Measurements from ENCODE around the gene FHOD3. TPM values are rescaled to one million over a fixed set of nuclear protein-coding genes. Genes with fewer than 3 reads are reported as not detected.
"Not testable (repeated sequence)": the region's sequence is repeated elsewhere in the genome, so short reads cannot be mapped to it uniquely, and the experiment has no call there.

Gene FHOD3
- total RNA-seq, 1 experiment from 2014 or later: 0.10 TPM

DNA sequence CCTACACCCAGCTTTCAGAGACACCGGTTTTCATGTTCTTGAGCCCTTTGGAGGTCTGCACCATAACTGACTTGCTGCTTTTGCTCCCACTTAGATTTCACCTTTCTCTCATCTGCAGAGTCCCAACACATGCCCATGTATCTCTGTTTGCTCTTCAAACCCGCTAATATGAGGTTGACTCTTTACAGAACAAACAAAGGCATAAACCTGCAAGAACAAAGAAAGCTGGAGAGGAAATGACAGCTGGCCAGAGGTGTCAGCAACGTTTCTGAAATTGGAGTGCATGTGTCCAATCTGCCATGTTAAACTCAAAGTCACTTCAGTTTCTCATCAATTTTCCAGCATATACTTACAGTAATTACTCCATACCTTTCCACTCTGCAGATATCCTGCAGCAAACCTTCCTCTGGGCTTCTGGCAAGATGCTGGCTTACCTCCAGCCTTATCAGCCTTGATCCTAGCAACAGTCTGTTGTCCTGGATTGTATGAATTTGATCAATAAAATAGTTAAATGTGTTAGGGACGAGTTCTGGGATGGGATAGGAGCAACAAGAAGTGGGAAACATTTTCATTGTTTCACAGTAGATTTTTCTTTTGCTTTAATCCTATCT lies 157.4 kb downstream of the FHOD3 start:
- Histone ChIP-seq H3K36me3 (no peaks in the 10 kb centered on the region), H3K4me1 (no peaks in the 10 kb centered on the region), H3K27ac (no peak overlapping the region), H3K4me3 (no peak overlapping the region), H3K9me3 (replicated peaks) (no peaks in the 10 kb centered on the region), H3K27me3 (no peaks in the 10 kb centered on the region)
- no peak for DNase-seq

- H3K36me3 ChIP-seq: no peaks in the 10 kb centered on the region
- H3K4me1 ChIP-seq: no peaks in the 10 kb centered on the region
- no peaks in the 10 kb centered on the region for H3K9me3 ChIP-seq (replicated peaks)
- DNase-seq: no peak
- H3K4me3 ChIP-seq: no peak overlapping the region
- no peaks in the 10 kb centered on the region for H3K27me3 ChIP-seq
- no peak overlapping the region for H3K27ac ChIP-seq
Observed at GRCh38 chr18:36455931-36456330, 158.4 kb downstream of the FHOD3 start.

- no peaks in the 10 kb centered on the region for H3K36me3 ChIP-seq
- DNase-seq: no peak
- H3K9me3 ChIP-seq (replicated peaks): no peaks in the 10 kb centered on the region
- H3K4me3 ChIP-seq: no peak overlapping the region
- H3K27me3 ChIP-seq: no peaks in the 10 kb centered on the region
- no peaks in the 10 kb centered on the region for H3K4me1 ChIP-seq
- no peak overlapping the region for H3K27ac ChIP-seq
Observed at GRCh38 chr18:36456622-36457021, 159.1 kb downstream of the FHOD3 start.

GRCh38 chr18:36457683-36458082 lies 160.2 kb downstream of the FHOD3 start:
- no peaks in the 10 kb centered on the region for H3K27me3 ChIP-seq

GRCh38 chr18:36458306-36458705 lies 160.8 kb downstream of the FHOD3 start:
- Histone ChIP-seq H3K36me3 (no peaks in the 10 kb centered on the region), H3K4me3 (no peak overlapping the region), H3K27me3 (no peaks in the 10 kb centered on the region), H3K9me3 (replicated peaks) (no peaks in the 10 kb centered on the region), H3K4me1 (no peaks in the 10 kb centered on the region), H3K27ac (no peak overlapping the region)
- DNase-seq: no peak

More at GRCh38 chr18:36457683-36458082, 160.2 kb downstream of the FHOD3 start:
- Histone ChIP-seq H3K4me1 (no peaks in the 10 kb centered on the region), H3K4me3 (no peak overlapping the region), H3K27ac (no peak overlapping the region), H3K9me3 (replicated peaks) (no peaks in the 10 kb centered on the region), H3K36me3 (no peaks in the 10 kb centered on the region)
- no peak for DNase-seq

DNA sequence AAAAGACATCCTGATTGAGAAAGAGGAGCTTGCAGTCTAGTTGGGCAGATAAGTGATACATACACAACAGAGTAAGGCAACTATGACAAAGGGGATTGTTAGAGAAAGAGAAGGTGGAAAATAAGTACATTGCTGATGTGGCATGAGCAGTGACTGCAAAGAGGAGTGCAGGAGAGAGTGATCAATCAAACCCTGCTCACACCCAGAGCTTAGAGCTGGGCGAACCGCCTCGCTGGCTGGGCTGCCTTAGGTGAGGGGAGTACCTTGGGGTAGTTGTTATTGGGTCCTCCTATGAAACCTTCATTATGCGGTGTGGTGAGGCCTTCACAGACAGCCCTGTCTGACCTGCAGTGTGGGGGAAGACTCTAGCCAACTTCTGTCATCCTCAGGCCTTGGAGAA lies 161.7 kb downstream of the FHOD3 start:
- DNase-seq: no peak
- Histone ChIP-seq H3K4me3 (no peak overlapping the region), H3K27me3 (no peaks in the 10 kb centered on the region), H3K36me3 (no peaks in the 10 kb centered on the region), H3K9me3 (replicated peaks) (no peaks in the 10 kb centered on the region), H3K27ac (no peak overlapping the region), H3K4me1 (no peaks in the 10 kb centered on the region)

DNA sequence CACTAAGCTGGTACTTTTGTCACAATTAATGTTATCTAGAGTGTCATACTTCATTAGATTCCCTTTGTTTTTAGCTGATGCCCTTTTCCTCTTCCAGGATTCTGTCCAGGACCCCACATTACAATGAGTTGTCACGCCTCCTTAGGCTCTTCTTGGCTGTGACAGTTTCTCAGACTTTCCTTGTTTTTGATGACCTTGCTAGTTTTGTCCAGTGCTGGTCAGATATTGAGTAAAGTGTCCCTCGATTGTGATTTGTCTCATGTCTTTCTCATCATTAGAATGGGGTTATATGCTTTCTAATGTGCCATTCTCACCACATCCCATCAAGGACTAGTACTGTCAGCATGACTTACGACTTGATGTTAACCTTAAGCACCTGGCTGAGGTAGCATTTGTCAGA lies 162.3 kb downstream of the FHOD3 start:
- Histone ChIP-seq H3K4me3 (no peak overlapping the region), H3K36me3 (no peaks in the 10 kb centered on the region), H3K27ac (no peak overlapping the region), H3K4me1 (no peaks in the 10 kb centered on the region), H3K27me3 (no peaks in the 10 kb centered on the region), H3K9me3 (replicated peaks) (no peaks in the 10 kb centered on the region)
- DNase-seq: no peak

DNA sequence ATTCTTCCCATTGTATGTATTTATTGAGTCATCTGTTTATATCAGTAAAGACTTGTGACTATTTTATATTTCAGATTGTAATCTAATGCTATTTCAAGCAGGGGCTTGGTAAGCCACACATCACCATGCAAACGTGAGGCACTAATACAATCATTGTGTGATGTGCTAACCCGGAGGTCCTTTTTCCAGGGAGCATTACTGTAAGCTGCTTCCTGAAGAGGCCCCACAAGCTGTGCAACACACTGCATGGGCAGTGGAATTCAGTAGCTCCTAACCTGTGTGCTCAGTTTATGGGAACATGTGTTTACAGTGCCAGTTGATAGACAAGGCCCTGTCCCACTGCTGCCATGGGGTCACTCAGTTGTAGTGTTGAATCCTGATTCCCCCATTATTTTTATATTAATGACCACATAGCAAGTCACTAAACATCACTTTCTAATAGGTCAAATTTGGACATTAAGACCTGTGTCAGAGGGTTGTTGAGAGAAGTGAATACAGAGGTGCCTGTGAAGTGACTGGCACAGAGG lies 162.9 kb downstream of the FHOD3 start:
- Histone ChIP-seq H3K9me3 (replicated peaks) (no peaks in the 10 kb centered on the region), H3K4me1 (no peaks in the 10 kb centered on the region), H3K27ac (no peak overlapping the region), H3K27me3 (no peaks in the 10 kb centered on the region), H3K36me3 (no peaks in the 10 kb centered on the region), H3K4me3 (no peak overlapping the region)
- no peak for DNase-seq

DNA sequence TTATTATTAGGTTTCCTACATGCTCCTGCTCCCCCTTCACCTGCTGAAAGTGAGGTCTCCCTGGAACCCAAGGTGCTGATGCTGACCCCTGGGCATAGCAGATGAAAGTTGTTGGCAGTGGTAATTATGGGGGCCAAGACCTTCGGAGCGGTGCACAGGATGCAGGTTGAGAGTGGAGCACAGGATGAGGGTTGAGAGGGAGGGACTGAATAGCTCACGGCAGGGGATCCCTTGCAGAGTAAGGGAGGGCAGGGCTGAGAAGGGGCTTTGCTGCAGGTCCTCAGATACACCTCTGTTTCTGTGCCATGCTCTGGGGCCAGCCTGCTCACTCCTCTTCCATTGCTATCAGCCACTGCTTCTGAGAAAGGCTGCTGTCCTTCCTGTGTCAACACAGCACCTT lies 163.3 kb downstream of the FHOD3 start:
- Histone ChIP-seq H3K9me3 (replicated peaks) (no peaks in the 10 kb centered on the region), H3K27me3 (no peaks in the 10 kb centered on the region), H3K4me1 (no peaks in the 10 kb centered on the region)

GRCh38 chr18:36461551-36461987 lies 164.1 kb downstream of the FHOD3 start:
- Histone ChIP-seq H3K4me1 (no peaks in the 10 kb centered on the region), H3K27ac (no peak overlapping the region), H3K4me3 (no peak overlapping the region), H3K36me3 (no peaks in the 10 kb centered on the region), H3K27me3 (no peaks in the 10 kb centered on the region), H3K9me3 (replicated peaks) (no peaks in the 10 kb centered on the region)
- no peak for DNase-seq

More for the DNA sequence above, 163.3 kb downstream of the FHOD3 start:
- no peak for DNase-seq
- Histone ChIP-seq H3K4me3 (no peak overlapping the region), H3K36me3 (no peaks in the 10 kb centered on the region), H3K27ac (no peak overlapping the region)

DNA sequence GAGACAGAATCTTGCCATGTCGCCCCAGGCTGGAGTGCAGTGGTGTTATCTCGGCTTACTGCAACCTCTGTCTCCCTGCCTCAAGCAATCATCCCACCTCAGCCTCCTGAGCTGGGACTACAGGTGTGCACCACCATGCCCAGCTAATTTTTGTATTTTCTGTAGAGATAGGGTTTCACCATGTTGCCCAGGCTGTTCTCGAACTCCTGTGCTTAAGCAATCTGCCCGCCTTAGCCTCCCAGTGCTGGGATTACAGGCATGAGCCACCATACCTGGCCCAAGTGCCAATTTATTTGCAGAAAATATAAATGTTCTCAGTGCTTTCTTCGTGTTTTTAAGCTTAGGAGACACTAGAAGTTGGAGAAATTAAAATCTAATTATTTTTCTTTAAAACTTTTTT lies 166.0 kb downstream of the FHOD3 start:
- H3K9me3 ChIP-seq (replicated peaks); H3K27ac ChIP-seq; H3K36me3 ChIP-seq; DNase-seq; H3K27me3 ChIP-seq; H3K4me3 ChIP-seq; H3K4me1 ChIP-seq: not testable (repeated sequence)

- H3K4me3 ChIP-seq: no peak overlapping the region
- no peaks in the 10 kb centered on the region for H3K4me1 ChIP-seq
- no peak for DNase-seq
- no peak overlapping the region for H3K27ac ChIP-seq
- no peaks in the 10 kb centered on the region for H3K27me3 ChIP-seq
- H3K36me3 ChIP-seq: no peaks in the 10 kb centered on the region
- no peaks in the 10 kb centered on the region for H3K9me3 ChIP-seq (replicated peaks)
Observed at GRCh38 chr18:36464126-36464651, 166.7 kb downstream of the FHOD3 start.

GRCh38 chr18:36465276-36465675 lies 167.8 kb downstream of the FHOD3 start:
- DNase-seq: no peak
- Histone ChIP-seq H3K4me1 (no peaks in the 10 kb centered on the region), H3K4me3 (no peak overlapping the region), H3K9me3 (replicated peaks) (no peaks in the 10 kb centered on the region), H3K27ac (no peak overlapping the region), H3K27me3 (no peaks in the 10 kb centered on the region), H3K36me3 (no peaks in the 10 kb centered on the region)

GRCh38 chr18:36465970-36466369 lies 168.5 kb downstream of the FHOD3 start:
- no peak for DNase-seq
- Histone ChIP-seq H3K4me3 (no peak overlapping the region), H3K27me3 (no peaks in the 10 kb centered on the region), H3K27ac (no peak overlapping the region), H3K36me3 (no peaks in the 10 kb centered on the region), H3K4me1 (no peaks in the 10 kb centered on the region), H3K9me3 (replicated peaks) (no peaks in the 10 kb centered on the region)

DNA sequence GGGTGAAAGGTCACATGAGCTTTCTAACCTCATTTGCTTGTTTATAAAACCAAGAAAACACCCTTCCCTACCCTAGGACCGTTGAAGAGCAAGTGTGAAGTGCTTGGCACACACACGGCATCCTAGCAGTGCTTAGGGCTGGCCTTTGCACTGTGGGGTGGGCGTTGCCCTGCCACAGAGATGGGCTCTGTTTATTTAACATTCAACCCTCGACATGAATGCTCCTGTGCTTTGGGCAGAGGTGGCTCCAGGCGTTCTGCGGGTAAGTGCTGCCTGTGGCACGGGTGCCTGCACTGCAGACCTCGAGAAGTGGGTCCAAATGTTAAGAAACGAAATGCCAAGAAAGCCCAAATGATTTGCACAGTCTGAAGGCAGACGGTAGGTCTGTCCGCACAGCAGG lies 170.1 kb downstream of the FHOD3 start:
- Histone ChIP-seq H3K4me3 (no peak overlapping the region), H3K27ac (no peak overlapping the region), H3K4me1 (no peaks in the 10 kb centered on the region), H3K36me3 (no peaks in the 10 kb centered on the region), H3K9me3 (replicated peaks) (no peaks in the 10 kb centered on the region), H3K27me3 (no peaks in the 10 kb centered on the region)
- DNase-seq: no peak

- no peak for DNase-seq
- Histone ChIP-seq H3K36me3 (no peaks in the 10 kb centered on the region), H3K4me3 (no peak overlapping the region), H3K27me3 (no peaks in the 10 kb centered on the region), H3K9me3 (replicated peaks) (no peaks in the 10 kb centered on the region), H3K4me1 (no peaks in the 10 kb centered on the region), H3K27ac (no peak overlapping the region)
Observed at GRCh38 chr18:36468161-36468560, 170.6 kb downstream of the FHOD3 start.
